Peyer's patch (tissue), 4 donors: ENCODE data around the gene GFER.

ENCODE experiments used
- POLR2A ChIP-seq, 2 donors: fragments of 450-650 bp; IDR thresholded peaks; one replicate each; pipeline ENCODE4 v1.5.1; 2017; ENCODE audit warnings: antibody characterized with exemption in 2 of 2, mild to moderate bottlenecking in 2 of 2, moderate library complexity in 2 of 2
- TF ChIP-seq, protein P1 (sequence below), 6 experiments: fragments of 450-650 bp in 4 of 6; fragments of 200-600 bp in 2 of 6; sonication (generic) in 1 of 6; IDR thresholded peaks; one replicate each; pipeline ENCODE4 v1.5.1; 2017 to 2019; ENCODE audit warnings: antibody characterized with exemption in 6 of 6, mild to moderate bottlenecking in 3 of 6, moderate library complexity in 1 of 6

DNA sequence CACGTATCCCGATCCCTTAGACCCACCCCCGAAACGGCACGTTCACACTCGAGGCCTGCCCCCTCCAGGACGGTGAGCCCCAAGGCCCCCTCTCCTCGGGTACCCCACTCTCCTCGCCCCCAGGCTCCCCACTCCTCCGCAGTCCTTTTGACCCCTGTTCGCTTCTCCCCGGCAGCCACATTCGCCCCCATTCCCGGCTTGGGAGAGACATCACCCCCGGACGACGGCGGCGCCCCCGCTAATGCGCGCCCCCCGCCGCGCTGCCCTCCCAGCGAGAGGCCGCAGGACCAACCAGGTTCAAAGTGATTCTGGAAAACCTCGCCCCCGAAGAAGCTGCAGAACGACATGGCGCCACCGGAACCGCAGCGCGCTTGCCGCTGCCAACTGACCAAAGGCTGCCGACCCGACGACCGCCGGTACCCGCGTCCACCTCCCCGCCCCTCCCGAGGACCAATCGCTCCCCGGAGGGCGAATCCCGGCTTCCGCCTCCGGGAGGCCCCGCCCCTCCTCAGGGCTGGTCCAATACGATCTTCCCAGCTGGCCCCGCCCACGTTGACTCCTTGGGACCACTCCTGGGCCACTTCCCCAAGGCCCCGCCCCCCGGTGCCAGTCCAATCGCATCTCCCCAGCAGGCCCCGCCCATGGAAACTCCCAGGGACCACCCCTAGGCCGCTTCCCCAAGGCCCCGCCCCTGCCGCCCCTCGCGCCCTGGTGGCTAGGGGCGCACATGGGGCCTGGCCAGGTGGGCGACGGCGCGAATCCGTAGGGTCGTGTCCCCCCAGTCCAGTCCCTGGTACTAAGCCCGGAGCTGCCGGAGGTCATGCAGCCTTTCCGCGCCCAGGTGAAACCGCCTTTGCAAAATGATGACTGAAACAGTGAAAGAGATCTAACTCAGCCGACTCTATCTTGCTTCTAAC, 40.9 kb upstream of the GFER start, which contains the start of gene MSRB1:
- TF ChIP-seq, protein P1, sequence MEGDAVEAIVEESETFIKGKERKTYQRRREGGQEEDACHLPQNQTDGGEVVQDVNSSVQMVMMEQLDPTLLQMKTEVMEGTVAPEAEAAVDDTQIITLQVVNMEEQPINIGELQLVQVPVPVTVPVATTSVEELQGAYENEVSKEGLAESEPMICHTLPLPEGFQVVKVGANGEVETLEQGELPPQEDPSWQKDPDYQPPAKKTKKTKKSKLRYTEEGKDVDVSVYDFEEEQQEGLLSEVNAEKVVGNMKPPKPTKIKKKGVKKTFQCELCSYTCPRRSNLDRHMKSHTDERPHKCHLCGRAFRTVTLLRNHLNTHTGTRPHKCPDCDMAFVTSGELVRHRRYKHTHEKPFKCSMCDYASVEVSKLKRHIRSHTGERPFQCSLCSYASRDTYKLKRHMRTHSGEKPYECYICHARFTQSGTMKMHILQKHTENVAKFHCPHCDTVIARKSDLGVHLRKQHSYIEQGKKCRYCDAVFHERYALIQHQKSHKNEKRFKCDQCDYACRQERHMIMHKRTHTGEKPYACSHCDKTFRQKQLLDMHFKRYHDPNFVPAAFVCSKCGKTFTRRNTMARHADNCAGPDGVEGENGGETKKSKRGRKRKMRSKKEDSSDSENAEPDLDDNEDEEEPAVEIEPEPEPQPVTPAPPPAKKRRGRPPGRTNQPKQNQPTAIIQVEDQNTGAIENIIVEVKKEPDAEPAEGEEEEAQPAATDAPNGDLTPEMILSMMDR (IDR thresholded peaks at IDR 0.05): peak in 2 of 6 experiments; percentile 12 to 20
- peak; percentile 94 to 97 for TF ChIP-seq POLR2A (IDR thresholded peaks at IDR 0.05)
